HG03280 (cell line): Measurements from ENCODE around the gene XXYLT1.

ENCODE experiments used
- ATAC-seq: cut with Tn5 transposase; IDR thresholded peaks from one replicate; pipeline ENCODE4 v1.9.1; 2021; ENCODE audit warnings: mild to moderate bottlenecking, moderate library complexity; ENCODE audit not compliant: unreplicated experiment

XXYLT1 gene

GRCh38 chr3:195085356-195086130, 185.4 kb downstream of the XXYLT1 start:
- no peak for ATAC-seq

DNA sequence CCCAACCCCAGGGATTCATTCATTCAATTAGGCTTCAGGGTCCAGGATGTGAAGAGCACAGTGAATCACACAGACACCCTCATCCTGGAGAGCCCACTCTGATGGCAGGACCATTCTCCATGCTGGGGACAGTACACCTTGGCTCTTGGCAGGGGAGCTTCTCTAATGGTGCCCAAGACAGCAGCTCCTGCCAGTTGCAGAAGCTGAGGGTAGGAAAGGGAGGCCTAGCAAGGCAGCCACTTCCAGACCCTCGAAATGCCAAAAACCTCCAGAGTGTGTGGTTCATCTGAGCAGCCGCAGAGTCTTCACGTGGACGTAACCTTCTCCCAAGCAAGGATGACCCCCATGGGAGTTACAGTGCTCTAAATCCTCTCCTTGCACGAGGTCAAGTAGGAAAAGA, 186.2 kb downstream of the XXYLT1 start:
- no peak for ATAC-seq

DNA sequence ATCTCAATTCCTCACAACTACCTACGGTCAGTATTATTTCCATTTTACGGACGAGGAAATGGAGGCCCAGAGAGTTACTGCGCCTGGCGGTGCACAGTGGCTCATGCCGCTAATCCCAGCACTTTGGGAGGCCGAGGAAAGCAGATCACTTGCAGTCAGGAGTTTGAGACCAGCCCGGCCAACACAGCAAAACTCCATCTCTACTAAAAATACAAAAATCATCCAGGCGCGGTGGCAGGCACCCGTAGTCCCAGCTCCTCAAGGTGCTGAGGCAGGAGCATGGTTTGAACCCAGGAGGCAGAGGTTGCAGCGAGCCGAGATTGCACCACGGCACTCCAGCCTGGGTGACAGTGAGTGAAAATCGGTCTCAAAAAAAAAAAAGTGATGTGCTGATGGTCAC, 187.3 kb downstream of the XXYLT1 start:
- no peak for ATAC-seq

- no peak for ATAC-seq
Observed at GRCh38 chr3:195082811-195083210, 188.1 kb downstream of the XXYLT1 start.

GRCh38 chr3:195081242-195081963, 189.6 kb downstream of the XXYLT1 start:
- ATAC-seq, result no peak

- no peak for ATAC-seq
Observed at GRCh38 chr3:195080571-195081151, 190.3 kb downstream of the XXYLT1 start.

DNA sequence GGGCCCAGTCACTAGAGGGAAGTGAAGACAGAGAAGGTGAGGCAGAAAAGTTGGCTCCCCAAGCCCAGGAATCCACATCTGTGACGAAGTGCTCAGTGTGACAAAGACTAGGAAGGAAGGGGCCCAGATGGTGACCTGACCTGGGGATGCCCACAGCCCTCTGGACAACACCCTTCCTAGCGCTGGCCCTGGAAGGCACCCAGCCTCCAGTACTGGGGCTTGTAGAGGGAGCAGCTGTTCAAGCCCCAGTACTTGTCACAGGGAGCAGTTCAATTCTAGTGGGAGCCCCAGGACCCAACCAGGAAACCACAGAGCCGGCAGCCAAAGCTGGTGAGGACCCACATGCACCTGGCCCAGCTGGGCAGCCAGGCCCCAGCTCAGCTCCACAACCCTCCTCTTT, 190.8 kb downstream of the XXYLT1 start:
- no peak for ATAC-seq

DNA sequence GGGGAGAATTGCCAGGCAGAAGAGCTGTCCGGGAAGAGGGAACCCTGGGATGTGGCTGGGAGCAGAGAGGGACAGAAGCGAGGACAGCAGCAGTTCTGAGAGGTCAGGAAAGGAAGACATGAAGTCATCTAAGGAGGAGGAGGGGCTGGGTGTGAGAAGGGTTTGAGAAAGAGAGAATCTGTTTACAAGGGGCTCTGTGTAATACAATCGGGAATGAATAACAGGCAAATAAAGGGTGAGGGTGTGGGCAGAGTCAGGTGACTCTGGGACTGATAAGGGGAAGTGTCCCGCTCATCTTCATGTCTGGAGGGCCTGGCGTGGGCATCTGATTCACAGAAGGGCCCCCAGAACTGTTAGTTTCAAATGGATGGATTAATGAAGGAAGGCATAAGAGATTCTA, 191.3 kb downstream of the XXYLT1 start:
- ATAC-seq, result no peak

DNA sequence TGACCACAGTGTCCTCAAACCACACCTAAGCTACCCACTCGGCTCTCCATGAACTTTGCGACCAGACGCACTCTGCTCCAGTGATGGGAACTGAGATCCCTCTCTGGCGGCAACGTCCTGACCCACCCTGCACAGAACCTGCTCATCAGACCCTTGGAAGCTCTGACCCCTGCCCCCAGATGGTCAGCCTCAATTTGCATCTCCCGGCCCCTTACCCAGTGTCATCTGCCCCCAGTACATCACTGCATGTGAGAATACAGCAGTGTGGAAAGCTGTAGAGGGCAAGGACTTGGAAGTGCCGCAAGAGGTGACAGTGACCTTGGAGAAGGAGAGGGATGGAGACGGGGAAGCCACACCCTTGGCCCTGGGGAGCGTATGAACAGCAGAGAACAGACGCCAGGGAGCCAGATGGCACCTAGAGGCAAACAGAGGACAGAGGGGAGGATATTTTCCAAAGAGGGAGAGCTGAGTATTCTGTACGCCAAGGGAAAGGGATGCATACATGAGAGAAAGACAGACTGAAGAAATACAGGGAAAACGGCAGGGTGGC, 192.0 kb downstream of the XXYLT1 start:
- no peak for ATAC-seq

GRCh38 chr3:195077611-195078540, 193.1 kb downstream of the XXYLT1 start:
- ATAC-seq, result no peak

- no peak for ATAC-seq
Observed at GRCh38 chr3:195076981-195077610, 193.9 kb downstream of the XXYLT1 start.

DNA sequence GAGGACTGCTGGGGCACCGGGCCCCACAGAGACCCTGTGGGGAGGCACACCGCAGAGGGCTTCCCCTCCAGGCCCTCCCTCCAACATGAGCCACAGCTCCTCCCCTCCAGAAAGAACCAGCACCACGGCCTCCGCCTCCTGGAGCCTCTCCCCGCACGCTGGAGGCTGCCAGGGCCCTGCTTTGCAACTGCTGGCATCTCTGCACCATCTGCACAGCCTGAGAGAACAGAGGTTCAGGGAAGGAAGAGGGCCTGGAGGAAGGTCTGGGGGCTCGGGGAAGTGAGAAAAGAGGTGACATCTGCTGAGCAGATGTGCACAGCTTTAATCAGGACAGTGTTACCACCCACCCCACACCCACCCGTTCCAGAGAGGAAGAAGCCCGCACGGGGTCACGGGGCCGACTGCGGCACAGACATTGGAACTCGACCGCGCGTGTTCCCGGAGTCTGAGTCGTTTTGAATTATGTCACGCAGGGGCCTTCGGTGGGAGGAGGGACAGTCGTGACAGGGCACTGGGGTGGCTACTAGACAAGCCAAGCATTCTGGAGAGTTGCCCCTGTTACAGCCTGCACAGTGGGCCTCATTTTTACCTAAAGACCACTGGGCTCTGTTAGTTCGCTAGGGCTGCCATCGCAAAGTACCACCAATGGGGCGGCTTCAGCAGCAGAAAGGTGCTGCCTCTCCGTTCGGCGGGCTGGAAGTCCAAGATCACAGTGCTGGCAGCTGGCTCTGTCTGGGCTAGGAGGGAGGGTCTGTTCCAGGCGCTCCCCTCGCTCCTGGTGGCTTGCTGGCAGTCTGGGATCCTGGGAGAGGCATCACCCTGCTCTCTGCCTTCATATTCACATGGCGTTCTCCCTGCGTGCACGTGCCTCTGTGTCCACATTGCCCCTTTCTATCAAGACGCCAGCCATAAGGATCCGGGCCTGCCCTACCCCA, 194.8 kb downstream of the XXYLT1 start:
- no peak for ATAC-seq

DNA sequence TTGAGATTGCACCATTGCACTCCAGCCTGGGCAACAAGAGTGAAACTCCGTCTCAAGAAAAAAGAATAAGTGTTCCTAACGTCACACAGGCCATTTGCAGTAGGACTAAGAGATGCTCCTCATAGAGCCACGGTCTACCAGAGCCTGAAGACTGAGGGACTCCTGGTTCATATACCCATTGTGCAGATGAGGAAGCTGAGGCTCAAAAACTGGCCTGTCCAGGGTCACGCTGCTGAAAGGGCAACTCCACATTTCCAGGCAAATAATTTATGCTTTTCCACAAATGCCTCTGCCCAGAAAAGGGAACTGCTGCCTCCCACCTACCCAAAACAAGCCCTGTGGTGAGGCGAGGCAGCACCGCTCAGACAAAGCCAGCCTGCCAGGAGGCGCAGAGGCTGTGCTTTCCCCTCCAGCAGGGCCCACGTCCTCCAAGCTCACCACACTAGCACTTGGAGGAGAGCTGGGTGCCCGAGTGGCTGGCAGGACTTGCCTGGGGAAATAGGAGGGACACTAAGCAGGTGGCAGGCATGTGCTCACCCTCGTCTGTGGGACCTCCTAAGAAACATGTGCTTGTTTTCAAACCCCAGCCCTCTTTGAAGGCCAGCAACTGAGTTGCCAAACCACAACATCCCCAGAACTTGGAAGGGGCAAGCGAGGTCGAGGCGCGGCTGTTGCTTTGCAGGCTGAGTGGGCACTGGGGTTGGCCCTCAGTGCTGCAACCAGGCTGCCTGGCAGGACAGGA, 195.6 kb downstream of the XXYLT1 start:
- ATAC-seq, result no peak

- no peak for ATAC-seq
Observed at GRCh38 chr3:195073866-195074860, 196.8 kb downstream of the XXYLT1 start.

GRCh38 chr3:195072916-195073564, 197.9 kb downstream of the XXYLT1 start:
- no peak for ATAC-seq

GRCh38 chr3:195071916-195072820, 198.8 kb downstream of the XXYLT1 start:
- ATAC-seq, result no peak
